Neural progenitor cell (in vitro differentiated cells): ENCODE measurements around the gene STON2. TPM values are rescaled to one million over a fixed set of nuclear protein-coding genes. Genes with fewer than 3 reads are reported as not detected.
A peak's percentile ranks its signal among the peaks of the same experiment; 100 is the strongest.

Source experiments
- DNase-seq: peaks from one replicate; pipeline ENCODE4 v3.0.0-alpha.2; 2016; ENCODE audit warnings: low spot score
- H2AFZ ChIP-seq: fragments of 200-600 bp; sonication (generic); replicated peaks from 2 replicates; pipeline ENCODE4 v1.6.1; 2016; ENCODE audit warnings: antibody characterized with exemption
- H3F3A ChIP-seq: fragments of 200-600 bp; sonication (generic); 2 replicates; pipeline ENCODE4 v1.6.1; 2016; ENCODE audit warnings: antibody characterized with exemption, low read depth
- H3K27ac ChIP-seq: fragments of 200-600 bp; sonication (generic); 2 replicates; pipeline ENCODE4 v1.5.1; 2016; ENCODE audit warnings: mild to moderate bottlenecking
- H3K27me3 ChIP-seq: fragments of 200-600 bp; sonication (generic); 2 replicates; pipeline ENCODE4 v1.6.1; 2016; ENCODE audit warnings: mild to moderate bottlenecking, moderate library complexity
- H3K36me3 ChIP-seq: fragments of 200-600 bp; sonication (generic); 2 replicates; pipeline ENCODE4 v1.5.1; 2016
- H3K4me1 ChIP-seq: fragments of 200-600 bp; sonication (generic); 2 replicates; pipeline ENCODE4 v1.6.1; 2016; ENCODE audit warnings: mixed run types
- H3K4me2 ChIP-seq: fragments of 200-600 bp; sonication (generic); 2 replicates; pipeline ENCODE4 v1.6.1; 2016
- H3K4me3 ChIP-seq: fragments of 200-600 bp; sonication (generic); 2 replicates; pipeline ENCODE4 v1.5.1; 2016
- H3K79me2 ChIP-seq: fragments of 200-600 bp; sonication (generic); 2 replicates; pipeline ENCODE4 v1.6.1; 2016; ENCODE audit warnings: low read depth
- H3K9ac ChIP-seq: fragments of 200-600 bp; sonication (generic); 2 replicates; pipeline ENCODE4 v1.6.1; 2016
- H3K9me3 ChIP-seq: fragments of 200-600 bp; sonication (generic); 2 replicates; pipeline ENCODE4 v1.5.1; 2016; ENCODE audit warnings: low read depth
- H4K20me1 ChIP-seq: fragments of 200-600 bp; sonication (generic); 2 replicates; pipeline ENCODE4 v1.6.1; 2016; ENCODE audit warnings: low read depth
- H3K27ac Mint-ChIP-seq: 3 replicates; pipeline ENCODE4 v1.8.0; 2021; ENCODE audit warnings: mixed read lengths
- H3K27me3 Mint-ChIP-seq: 2 replicates; pipeline ENCODE4 v1.8.0; 2022; ENCODE audit warnings: low read depth, mild to moderate bottlenecking, inconsistent platforms, moderate library complexity, mixed read lengths; ENCODE audit not compliant: insufficient read depth
- H3K36me3 Mint-ChIP-seq: 3 replicates; pipeline ENCODE4 v1.8.0; 2021; ENCODE audit warnings: mixed read lengths
- H3K4me1 Mint-ChIP-seq: 3 replicates; pipeline ENCODE4 v1.8.0; 2021; ENCODE audit warnings: mixed read lengths
- H3K4me3 Mint-ChIP-seq: 3 replicates; pipeline ENCODE4 v1.8.0; 2021; ENCODE audit warnings: mild to moderate bottlenecking, moderate library complexity, mixed read lengths
- H3K9me3 Mint-ChIP-seq: 3 replicates; pipeline ENCODE4 v1.8.0; 2020; ENCODE audit warnings: mixed read lengths
- CTCF ChIP-seq: fragments of 200-600 bp; sonication (generic); IDR thresholded peaks from 2 replicates; pipeline ENCODE4 v1.5.1; 2017; ENCODE audit warnings: antibody characterized with exemption, mild to moderate bottlenecking
- EZH2 ChIP-seq: fragments of 200-600 bp; sonication (generic); IDR thresholded peaks from 2 replicates; pipeline ENCODE4 v1.6.1; 2017; ENCODE audit warnings: antibody characterized with exemption, mild to moderate bottlenecking, moderate library complexity
- EZH2phosphoT487 ChIP-seq: fragments of 200-600 bp; sonication (generic); IDR thresholded peaks from 2 replicates; pipeline ENCODE4 v1.6.1; 2017; ENCODE audit warnings: antibody characterized with exemption
- total RNA-seq: library from RNA; depleted of rRNA; stranded (reverse); fragments of >200 nt; gene quantifications from 2 replicates; pipeline ENCODE4 v1.2.3, GENCODE V29; 2015; ENCODE audit warnings: low replicate concordance

STON2 gene
- total RNA-seq, 1 donor from 2014 or later: 31.1 TPM

GRCh38 chr14:81305743-81306142 is 94.4 kb downstream of the STON2 start:
- Histone ChIP-seq H3K9me3 (no peaks in the 10 kb centered on the region), H3K27me3 (no peaks in the 10 kb centered on the region), H3K36me3 (no peaks in the 10 kb centered on the region), H3F3A (no peaks in the 10 kb centered on the region), H2AFZ (no peak overlapping the region), H3K79me2 (no peaks in the 10 kb centered on the region), H3K4me3 (no peak overlapping the region), H3K9ac (no peak overlapping the region), H3K4me2 (no peak overlapping the region), H3K27ac (no peak overlapping the region), H3K4me1 (peaks cover 26% of the 10 kb centered on the region), H4K20me1 (no peaks in the 10 kb centered on the region)
- Mint-ChIP-seq H3K9me3 (no peaks in the 10 kb centered on the region), H3K27ac (no peak overlapping the region), H3K4me1 (peaks cover 50% of the 10 kb centered on the region), H3K27me3 (no peaks in the 10 kb centered on the region), H3K4me3 (no peak overlapping the region), H3K36me3 (peaks cover 3% of the 10 kb centered on the region)
- DNase-seq: no peak
- no peak for TF ChIP-seq CTCF
- no peak for TF ChIP-seq EZH2
- TF ChIP-seq EZH2phosphoT487: no peak

- Histone ChIP-seq H3K4me3 (no peak overlapping the region), H2AFZ (no peak overlapping the region), H3K4me1 (peaks cover 23% of the 10 kb centered on the region), H3K27me3 (no peaks in the 10 kb centered on the region), H4K20me1 (no peaks in the 10 kb centered on the region), H3K4me2 (no peak overlapping the region), H3K9ac (no peak overlapping the region), H3K79me2 (no peaks in the 10 kb centered on the region), H3K36me3 (no peaks in the 10 kb centered on the region), H3F3A (no peaks in the 10 kb centered on the region), H3K27ac (no peak overlapping the region), H3K9me3 (no peaks in the 10 kb centered on the region)
- H3K27ac Mint-ChIP-seq: no peak overlapping the region
- H3K9me3 Mint-ChIP-seq: no peaks in the 10 kb centered on the region
- H3K27me3 Mint-ChIP-seq: no peaks in the 10 kb centered on the region
- no peak for DNase-seq
- H3K36me3 Mint-ChIP-seq: peaks cover 3% of the 10 kb centered on the region
- peaks cover 44% of the 10 kb centered on the region for H3K4me1 Mint-ChIP-seq
- no peak overlapping the region for H3K4me3 Mint-ChIP-seq
- TF ChIP-seq EZH2 (no peak), CTCF (no peak)
Observed at GRCh38 chr14:81305065-81305464, 95.1 kb downstream of the STON2 start.

- Histone ChIP-seq H3K79me2 (no peaks in the 10 kb centered on the region), H3K27me3 (no peaks in the 10 kb centered on the region), H3K36me3 (no peaks in the 10 kb centered on the region), H2AFZ (no peak overlapping the region), H3K4me3 (no peak overlapping the region), H3K9ac (no peak overlapping the region), H3F3A (no peaks in the 10 kb centered on the region), H3K4me1 (peaks cover 23% of the 10 kb centered on the region), H3K4me2 (no peak overlapping the region), H4K20me1 (no peaks in the 10 kb centered on the region), H3K9me3 (no peaks in the 10 kb centered on the region), H3K27ac (no peak overlapping the region)
- Mint-ChIP-seq H3K27ac (peak overlapping the region; percentile 9), H3K4me1 (peaks cover 38% of the 10 kb centered on the region), H3K4me3 (no peak overlapping the region), H3K36me3 (peaks cover 3% of the 10 kb centered on the region), H3K9me3 (no peaks in the 10 kb centered on the region), H3K27me3 (no peaks in the 10 kb centered on the region)
- TF ChIP-seq EZH2 (no peak), EZH2phosphoT487 (no peak), CTCF (no peak)
- DNase-seq: no peak
Observed at GRCh38 chr14:81303258-81303935, 96.7 kb downstream of the STON2 start.
